K562 (cell line): Measurements from ENCODE around the gene DYSF.

Experiments
- RNF2 ChIP-seq: sonication (generic); IDR thresholded peaks from 2 replicates; pipeline ENCODE4 v1.6.1; 2016
- TF ChIP-seq, protein P1 (sequence below), 3 experiments: fragments of 200-800 bp in 1 of 3; fragments of 250-450 bp in 1 of 3; fragments of 450-650 bp in 1 of 3; sonication (Bioruptor Pico) in 1 of 3; sonication (Bioruptor generic) in 1 of 3; formaldehyde crosslinking in 1 of 3; IDR thresholded peaks; 2 replicates each; pipeline versions ENCODE4 v1.6.1 to v1.8.0; 2016 to 2022; ENCODE audit warnings: mild to moderate bottlenecking in 2 of 3, missing genetic modification characterization in 2 of 3, missing compliant biosample characterization in 1 of 3, moderate library complexity in 1 of 3

DNA sequence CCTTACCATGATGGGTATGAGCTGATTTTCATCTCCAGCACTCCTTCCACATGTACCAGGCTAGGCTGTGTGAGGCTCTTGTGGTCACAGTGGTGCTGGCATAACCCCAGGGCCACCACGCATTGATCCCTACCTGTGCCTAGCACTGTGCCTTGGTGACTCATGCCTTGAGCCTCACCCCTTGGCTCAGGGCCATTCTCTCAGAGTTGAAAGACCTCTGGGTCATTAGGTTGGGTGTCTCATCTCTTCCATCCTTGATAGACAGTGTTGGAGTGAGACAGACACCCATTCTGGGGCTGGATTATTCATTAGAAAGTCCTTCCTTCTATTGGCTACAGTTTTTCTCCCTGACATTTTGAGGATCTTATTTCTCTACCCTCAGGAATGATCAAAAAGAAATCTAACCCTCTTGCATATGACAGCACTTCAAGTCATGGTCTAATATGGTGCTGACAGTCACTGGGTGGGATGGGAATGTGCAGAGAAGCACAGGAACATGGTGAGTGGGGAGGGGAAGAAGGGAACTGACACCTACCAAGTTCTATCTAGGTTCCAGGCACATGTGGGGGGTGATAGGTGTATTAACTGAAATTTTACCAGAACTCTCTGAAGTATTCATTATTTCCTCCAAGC, 41.3 kb downstream of the DYSF start:
- TF ChIP-seq, protein P1, sequence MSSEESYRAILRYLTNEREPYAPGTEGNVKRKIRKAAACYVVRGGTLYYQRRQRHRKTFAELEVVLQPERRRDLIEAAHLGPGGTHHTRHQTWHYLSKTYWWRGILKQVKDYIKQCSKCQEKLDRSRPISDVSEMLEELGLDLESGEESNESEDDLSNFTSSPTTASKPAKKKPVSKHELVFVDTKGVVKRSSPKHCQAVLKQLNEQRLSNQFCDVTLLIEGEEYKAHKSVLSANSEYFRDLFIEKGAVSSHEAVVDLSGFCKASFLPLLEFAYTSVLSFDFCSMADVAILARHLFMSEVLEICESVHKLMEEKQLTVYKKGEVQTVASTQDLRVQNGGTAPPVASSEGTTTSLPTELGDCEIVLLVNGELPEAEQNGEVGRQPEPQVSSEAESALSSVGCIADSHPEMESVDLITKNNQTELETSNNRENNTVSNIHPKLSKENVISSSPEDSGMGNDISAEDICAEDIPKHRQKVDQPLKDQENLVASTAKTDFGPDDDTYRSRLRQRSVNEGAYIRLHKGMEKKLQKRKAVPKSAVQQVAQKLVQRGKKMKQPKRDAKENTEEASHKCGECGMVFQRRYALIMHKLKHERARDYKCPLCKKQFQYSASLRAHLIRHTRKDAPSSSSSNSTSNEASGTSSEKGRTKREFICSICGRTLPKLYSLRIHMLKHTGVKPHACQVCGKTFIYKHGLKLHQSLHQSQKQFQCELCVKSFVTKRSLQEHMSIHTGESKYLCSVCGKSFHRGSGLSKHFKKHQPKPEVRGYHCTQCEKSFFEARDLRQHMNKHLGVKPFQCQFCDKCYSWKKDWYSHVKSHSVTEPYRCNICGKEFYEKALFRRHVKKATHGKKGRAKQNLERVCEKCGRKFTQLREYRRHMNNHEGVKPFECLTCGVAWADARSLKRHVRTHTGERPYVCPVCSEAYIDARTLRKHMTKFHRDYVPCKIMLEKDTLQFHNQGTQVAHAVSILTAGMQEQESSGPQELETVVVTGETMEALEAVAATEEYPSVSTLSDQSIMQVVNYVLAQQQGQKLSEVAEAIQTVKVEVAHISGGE (CRISPR knock-in tag; IDR thresholded peaks at IDR 0.05) = no peak
- TF ChIP-seq RNF2 = no peak
